Lung (tissue), 12 donors: ENCODE measurements around the gene MYL12A. TPM values are rescaled to one million over a fixed set of nuclear protein-coding genes. Genes with fewer than 3 reads are reported as not detected.

ENCODE experiments used
- ATAC-seq: fragments of 200-7000 bp; cut with Tn5 transposase; one replicate; pipeline ENCODE4 v1.9.1; 2020; ENCODE audit warnings: moderate number of reproducible peaks; ENCODE audit not compliant: insufficient read depth, low FRiP score
- DNase-seq, 3 donors: peaks; one replicate each; pipeline ENCODE4 v3.0.0-alpha.2; 2013 to 2017
- H3K27ac ChIP-seq, 2 donors: one replicate each; pipeline ENCODE4 v1.5.1; 2013; ENCODE audit warnings: mild to moderate bottlenecking in 2 of 2, moderate library complexity in 2 of 2, control low read depth in 1 of 2, inconsistent platforms in 1 of 2, low read depth in 1 of 2, low read length in 1 of 2
- H3K27me3 ChIP-seq, 3 donors: one replicate each; pipeline ENCODE4 v1.5.1; 2013; ENCODE audit warnings: low read length in 2 of 3; ENCODE audit not compliant: control insufficient read depth in 3 of 3, insufficient read depth in 3 of 3
- H3K36me3 ChIP-seq, 4 donors: one replicate each; pipeline ENCODE4 v1.5.1; 2013; ENCODE audit warnings: low read length in 4 of 4, mild to moderate bottlenecking in 1 of 4, moderate library complexity in 1 of 4; ENCODE audit not compliant: control insufficient read depth in 4 of 4, insufficient read depth in 4 of 4
- H3K4me1 ChIP-seq, 5 donors: one replicate each; pipeline ENCODE4 v1.5.1; 2013; ENCODE audit warnings: low read length in 5 of 5, mild to moderate bottlenecking in 2 of 5, moderate library complexity in 1 of 5; ENCODE audit not compliant: control insufficient read depth in 5 of 5, insufficient read depth in 5 of 5
- H3K4me3 ChIP-seq: one replicate; pipeline ENCODE4 v1.5.1; 2013; ENCODE audit warnings: mild to moderate bottlenecking, control low read depth, moderate library complexity
- H3K9ac ChIP-seq, 2 donors: one replicate each; pipeline ENCODE4 v1.5.1; 2013; ENCODE audit warnings: low read length in 2 of 2, control low read depth in 1 of 2; ENCODE audit not compliant: insufficient read depth in 1 of 2
- H3K9me3 ChIP-seq, 4 donors: one replicate each; pipeline ENCODE4 v1.5.1; 2013; ENCODE audit warnings: low read length in 3 of 4, mild to moderate bottlenecking in 1 of 4, moderate library complexity in 1 of 4; ENCODE audit not compliant: control insufficient read depth in 4 of 4, insufficient read depth in 3 of 4
- CTCF ChIP-seq: IDR thresholded peaks from 2 replicates; pipeline ENCODE4 v1.5.1; 2012; ENCODE audit warnings: mild to moderate bottlenecking; ENCODE audit errors: control extremely low read depth, extremely low read depth
- WGBS, 2 donors: extraction: QIAGEN DNeasy Blood & Tissue Kit; methylation state at CpG; one replicate each; pipeline ENCODE4 v1.1.7; 2013; 5-methylcytosine and 5-hydroxymethylcytosine counted together
- polyA plus RNA-seq, 2 donors: library from polyadenylated mRNA; stranded (reverse); fragments of 200-250 nt; gene quantifications; one replicate each; pipeline ENCODE4 v1.2.1, GENCODE V29; 2013
- total RNA-seq, 2 donors: library from RNA; depleted of rRNA in 1 of 2; stranded (reverse); fragments of >200 nt in 1 of 2; gene quantifications; one replicate each; pipeline ENCODE4 v1.2.1, GENCODE V29; 2014 to 2021
- donor health status: control.
- donor health status: control.
- donor health status: Bipolar disorder and iron deficiency.
- donor health status: healthy.
- donor health status: DM: yes; HTN: yes; CAD: no.

The MYL12A gene
- total and polyA plus RNA-seq, 4 donors = 321 to 796 (median 491) TPM

GRCh38 chr18:3293196-3293951 is 45.8 kb downstream of the MYL12A start:
- no peak for ATAC-seq
- Histone ChIP-seq H3K27me3 (no peaks in the 10 kb centered on the region), H3K4me3 (no peak overlapping the region), H3K27ac (no peak overlapping the region), H3K36me3 (no peaks in the 10 kb centered on the region), H3K4me1 (peaks cover 0 to 4% (median 0%) of the 10 kb centered on the region in 5 donors), H3K9ac (no peak overlapping the region), H3K9me3 (no peaks in the 10 kb centered on the region)
- WGBS, 2 donors = 90% methylated on average over 2 of the region's 2 CpGs
- no peak for TF ChIP-seq CTCF
- DNase-seq = no peak

GRCh38 chr18:3294435-3295080 is 47.0 kb downstream of the MYL12A start:
- no peak for ATAC-seq
- H3K4me1 ChIP-seq = peaks cover 0 to 4% (median 0%) of the 10 kb centered on the region in 5 donors
- no peak overlapping the region for H3K27ac ChIP-seq
- H3K4me3 ChIP-seq = no peak overlapping the region
- no peak for DNase-seq
- no peaks in the 10 kb centered on the region for H3K9me3 ChIP-seq
- H3K27me3 ChIP-seq = no peaks in the 10 kb centered on the region
- WGBS, 2 donors = 74 to 88% methylated on average over 3 of the region's 3 CpGs
- no peak for TF ChIP-seq CTCF
- H3K36me3 ChIP-seq = no peaks in the 10 kb centered on the region
- no peak overlapping the region for H3K9ac ChIP-seq

GRCh38 chr18:3297025-3297984 is 49.7 kb downstream of the MYL12A start:
- H3K9ac ChIP-seq = peak overlapping the region in 1 of 2 donors; percentile 55
- H3K9me3 ChIP-seq = no peaks in the 10 kb centered on the region
- DNase-seq (peak; percentile 87 to 91 (median 91)), ATAC-seq (peak; percentile 94)
- H3K27me3 ChIP-seq = no peaks in the 10 kb centered on the region
- H3K4me1 ChIP-seq = peaks cover 0 to 4% (median 0%) of the 10 kb centered on the region in 5 donors
- peak; percentile 65 for TF ChIP-seq CTCF
- H3K27ac ChIP-seq = peak overlapping the region in 1 of 2 donors; percentile 73
- no peaks in the 10 kb centered on the region for H3K36me3 ChIP-seq
- WGBS, 2 donors = 4 to 5% methylated on average over 18 of the region's 18 CpGs
- peak overlapping the region; percentile 53 for H3K4me3 ChIP-seq
